CD4-positive, CD25-positive, alpha-beta regulatory T cell (primary cell): ENCODE results near the gene SPRR2A. TPM values are rescaled to one million over a fixed set of nuclear protein-coding genes. Genes with fewer than 3 reads are reported as not detected.
"Not testable (repeated sequence)": the region's sequence is repeated elsewhere in the genome, so short reads cannot be mapped to it uniquely, and the experiment has no call there.

Source experiments
- ATAC-seq, 2 donors: fragments of 150-1000 bp; cut with Tn5 transposase; one replicate each; pipeline ENCODE4 v1.10.0; 2021; ENCODE audit warnings: low read depth in 2 of 2, moderate number of reproducible peaks in 2 of 2, moderate library complexity in 1 of 2
- DNase-seq, 3 donors: peaks; one replicate each; pipeline versions ENCODE4 v3.0.0 to v3.0.0-alpha.2; 2012 to 2022; ENCODE audit warnings: mixed read lengths in 1 of 3
- H3K27ac ChIP-seq: one replicate; pipeline ENCODE4 v1.7.0; 2013; ENCODE audit warnings: mild to moderate bottlenecking, low read length; ENCODE audit not compliant: insufficient read depth, poor library complexity, severe bottlenecking
- H3K27me3 ChIP-seq: one replicate; pipeline ENCODE4 v1.7.0; 2013; ENCODE audit warnings: low read length; ENCODE audit not compliant: control insufficient read depth, insufficient read depth
- H3K36me3 ChIP-seq: one replicate; pipeline ENCODE4 v1.7.0; 2013; ENCODE audit warnings: mild to moderate bottlenecking, low read length, moderate library complexity; ENCODE audit not compliant: control insufficient read depth, insufficient read depth
- H3K4me1 ChIP-seq: 2 replicates; pipeline ENCODE4 v1.7.0; 2013; ENCODE audit warnings: mild to moderate bottlenecking, low read length; ENCODE audit not compliant: insufficient read depth, control insufficient read depth, poor library complexity, severe bottlenecking
- H3K4me3 ChIP-seq: one replicate; pipeline ENCODE4 v1.7.0; 2013; ENCODE audit warnings: low read depth, mild to moderate bottlenecking, low read length, moderate library complexity
- H3K9me3 ChIP-seq, 2 experiments: 1 replicate in 1 of 2; 2 replicates in 1 of 2; pipeline ENCODE4 v1.7.0; 2013; ENCODE audit warnings: low read length in 2 of 2, mild to moderate bottlenecking in 1 of 2, moderate library complexity in 1 of 2; ENCODE audit not compliant: control insufficient read depth in 2 of 2
- H3K27ac Mint-ChIP-seq, 3 donors: one replicate each; pipeline ENCODE4 v1.8.0; 2020 to 2022; ENCODE audit warnings: mild to moderate bottlenecking in 3 of 3, mixed read lengths in 3 of 3, moderate library complexity in 2 of 3
- H3K27me3 Mint-ChIP-seq: one replicate; pipeline ENCODE4 v1.8.0; 2022; ENCODE audit warnings: mild to moderate bottlenecking, mixed read lengths
- H3K36me3 Mint-ChIP-seq: one replicate; pipeline ENCODE4 v1.8.0; 2020; ENCODE audit warnings: mixed read lengths
- H3K4me1 Mint-ChIP-seq, 4 donors: one replicate each; pipeline ENCODE4 v1.8.0; 2020 to 2022; ENCODE audit warnings: mixed read lengths in 4 of 4, mild to moderate bottlenecking in 1 of 4
- H3K4me3 Mint-ChIP-seq, 4 donors: one replicate each; pipeline ENCODE4 v1.8.0; 2020 to 2022; ENCODE audit warnings: mild to moderate bottlenecking in 4 of 4, mixed read lengths in 4 of 4, moderate library complexity in 3 of 4
- H3K9me3 Mint-ChIP-seq, 7 donors: one replicate each; pipeline ENCODE4 v1.8.0; 2020 to 2022; ENCODE audit warnings: mixed read lengths in 7 of 7, mild to moderate bottlenecking in 3 of 7, moderate library complexity in 2 of 7
- polyA plus RNA-seq, 4 donors: library from polyadenylated mRNA; unstranded; fragments of 300-500 nt; fragmentation: Illumina TruSeq; gene quantifications; one replicate each; pipeline ENCODE4 v1.2.3, GENCODE V29; 2021
- total RNA-seq: library from RNA; stranded (reverse); gene quantifications from one replicate; pipeline ENCODE4 v1.2.3, GENCODE V29; 2022

Gene SPRR2A
- total and polyA plus RNA-seq, 5 donors from 2014 or later, result not detected

- Histone ChIP-seq H3K27me3 (peaks cover 1% of the 10 kb centered on the region), H3K27ac (no peak overlapping the region), H3K4me3 (no peak overlapping the region), H3K36me3 (no peaks in the 10 kb centered on the region), H3K9me3 (no peaks in the 10 kb centered on the region), H3K4me1 (no peaks in the 10 kb centered on the region)
- no peak overlapping the region for H3K27ac Mint-ChIP-seq
- H3K4me1 Mint-ChIP-seq, result no peaks in the 10 kb centered on the region
- peaks cover 0 to 6% (median 3%) of the 10 kb centered on the region in 7 donors for H3K9me3 Mint-ChIP-seq
- DNase-seq (no peak), ATAC-seq (no peak)
- peaks cover 20% of the 10 kb centered on the region for H3K27me3 Mint-ChIP-seq
- no peak overlapping the region for H3K4me3 Mint-ChIP-seq
- no peaks in the 10 kb centered on the region for H3K36me3 Mint-ChIP-seq
These were observed 32.9 kb downstream of the SPRR2A start for GRCh38 chr1:153024413-153024812.

GRCh38 chr1:153023109-153023508 lies 34.2 kb downstream of the SPRR2A start:
- no peaks in the 10 kb centered on the region for H3K36me3 Mint-ChIP-seq
- no peak overlapping the region for H3K4me3 Mint-ChIP-seq
- H3K4me1 Mint-ChIP-seq, result no peaks in the 10 kb centered on the region
- DNase-seq, result no peak
- no peak overlapping the region for H3K27ac Mint-ChIP-seq
- H3K9me3 Mint-ChIP-seq, result peaks cover 0 to 6% (median 0%) of the 10 kb centered on the region in 7 donors
- Histone ChIP-seq H3K4me1 (no peaks in the 10 kb centered on the region), H3K36me3 (no peaks in the 10 kb centered on the region), H3K4me3 (no peak overlapping the region), H3K9me3 (no peaks in the 10 kb centered on the region), H3K27ac (no peak overlapping the region), H3K27me3 (peaks cover 1% of the 10 kb centered on the region)
- ATAC-seq, result no peak
- H3K27me3 Mint-ChIP-seq, result peaks cover 17% of the 10 kb centered on the region

DNA sequence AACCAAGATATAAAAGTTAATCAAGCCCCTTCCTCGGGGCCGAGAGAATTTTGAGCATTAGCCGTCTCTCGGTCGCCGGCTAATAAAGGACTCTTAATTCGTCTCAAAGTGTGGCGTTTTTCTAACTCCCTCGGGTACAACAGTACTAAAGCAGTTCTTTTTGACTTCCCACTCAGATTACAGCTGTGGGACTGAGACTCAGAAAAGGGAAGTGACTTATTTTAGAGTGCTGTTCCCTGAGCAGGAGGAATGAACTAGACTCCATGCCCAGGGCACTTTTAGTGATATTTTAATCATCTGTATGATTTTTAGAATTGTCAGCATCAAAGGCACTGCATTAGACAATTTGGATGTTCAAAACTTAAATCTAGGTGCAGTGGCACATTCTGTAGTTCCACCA lies 35.0 kb downstream of the SPRR2A start:
- not testable (repeated sequence) for H3K27ac Mint-ChIP-seq, ATAC-seq, H3K9me3 ChIP-seq, H3K4me3 ChIP-seq, H3K27me3 ChIP-seq, H3K4me3 Mint-ChIP-seq, DNase-seq, H3K36me3 Mint-ChIP-seq, H3K36me3 ChIP-seq, H3K4me1 Mint-ChIP-seq, H3K27ac ChIP-seq, H3K4me1 ChIP-seq, H3K9me3 Mint-ChIP-seq
- H3K27me3 Mint-ChIP-seq, result peaks cover 15% of the 10 kb centered on the region

DNA sequence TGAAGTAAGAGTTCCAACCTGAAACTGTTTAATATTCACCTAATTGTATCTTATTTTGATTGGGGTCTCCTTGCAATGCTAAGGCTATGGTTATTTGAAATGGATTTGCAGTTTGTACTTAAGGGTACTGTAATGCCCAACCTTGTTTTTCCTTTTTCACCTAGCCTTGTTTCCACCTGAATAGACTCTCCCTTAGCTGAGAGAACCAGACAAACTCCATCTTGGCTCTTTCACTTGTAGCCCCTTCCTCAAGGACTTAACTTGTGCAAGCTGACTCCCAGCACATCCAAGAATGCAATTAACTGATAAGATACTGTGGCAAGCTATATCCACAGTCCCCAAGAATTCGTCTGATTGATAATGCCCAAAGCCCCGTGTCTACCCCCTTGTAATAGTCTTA lies 35.5 kb downstream of the SPRR2A start:
- not testable (repeated sequence) for H3K36me3 Mint-ChIP-seq, H3K4me1 Mint-ChIP-seq, H3K27ac Mint-ChIP-seq, ATAC-seq, H3K9me3 Mint-ChIP-seq, H3K27ac ChIP-seq, H3K27me3 ChIP-seq, H3K4me1 ChIP-seq, H3K9me3 ChIP-seq, H3K4me3 Mint-ChIP-seq, DNase-seq, H3K4me3 ChIP-seq, H3K36me3 ChIP-seq
- H3K27me3 Mint-ChIP-seq, result peaks cover 15% of the 10 kb centered on the region

- not testable (repeated sequence) for H3K9me3 Mint-ChIP-seq, H3K9me3 ChIP-seq, H3K4me3 Mint-ChIP-seq, H3K4me3 ChIP-seq, H3K4me1 ChIP-seq, H3K36me3 ChIP-seq, H3K27ac Mint-ChIP-seq, H3K27me3 ChIP-seq, H3K4me1 Mint-ChIP-seq, H3K36me3 Mint-ChIP-seq, ATAC-seq, H3K27ac ChIP-seq, DNase-seq
- H3K27me3 Mint-ChIP-seq, result peaks cover 20% of the 10 kb centered on the region
These were observed 46.0 kb downstream of the SPRR2A start for GRCh38 chr1:153011235-153011758.

Other genes starting within 250 kb of the SPRR2A start
- not detected for gene LCE1B, start 245.5 kb downstream of the SPRR2A start, total RNA-seq
- gene LCE1B, start 245.5 kb downstream of the SPRR2A start, polyA plus RNA-seq, result not detected
- gene LCE1A, start 230.0 kb downstream of the SPRR2A start, total RNA-seq, result not detected
- not detected for gene LCE1A, start 230.0 kb downstream of the SPRR2A start, polyA plus RNA-seq
- gene LCE6A, start 214.7 kb downstream of the SPRR2A start, total RNA-seq, result not detected
- not detected for gene LCE6A, start 214.7 kb downstream of the SPRR2A start, polyA plus RNA-seq
- not detected for gene LCE7A, start 197.5 kb downstream of the SPRR2A start, total RNA-seq
- gene LCE7A, start 197.5 kb downstream of the SPRR2A start, polyA plus RNA-seq, result not detected
- not detected for gene SMCP, start 179.2 kb downstream of the SPRR2A start, total RNA-seq
- gene SMCP, start 179.2 kb downstream of the SPRR2A start, polyA plus RNA-seq, result not detected
- gene IVL, start 149.0 kb downstream of the SPRR2A start, total RNA-seq, result not detected
- not detected for gene IVL, start 149.0 kb downstream of the SPRR2A start, polyA plus RNA-seq
- gene SPRR5, start 110.3 kb downstream of the SPRR2A start, total RNA-seq, result not detected
- not detected for gene SPRR5, start 110.3 kb downstream of the SPRR2A start, polyA plus RNA-seq
- not detected for gene SPRR4, start 86.9 kb downstream of the SPRR2A start, total RNA-seq
- not detected for gene SPRR4, start 86.9 kb downstream of the SPRR2A start, polyA plus RNA-seq
- not detected for gene SPRR1A, start 73.4 kb downstream of the SPRR2A start, total RNA-seq
- not detected for gene SPRR1A, start 73.4 kb downstream of the SPRR2A start, polyA plus RNA-seq
- gene SPRR3, start 55.8 kb downstream of the SPRR2A start, total RNA-seq, result not detected
- gene SPRR3, start 55.8 kb downstream of the SPRR2A start, polyA plus RNA-seq, result not detected
- gene SPRR1B, start 26.3 kb downstream of the SPRR2A start, total RNA-seq, result not detected
- gene SPRR1B, start 26.3 kb downstream of the SPRR2A start, polyA plus RNA-seq, result not detected
- gene SPRR2D, start 16.4 kb downstream of the SPRR2A start, total RNA-seq, result not detected
- gene SPRR2D, start 16.4 kb downstream of the SPRR2A start, polyA plus RNA-seq, result not detected
- not detected for gene SPRR2B, start 14.1 kb upstream of the SPRR2A start, total RNA-seq
- not detected for gene SPRR2B, start 14.1 kb upstream of the SPRR2A start, polyA plus RNA-seq
- gene SPRR2E, start 37.0 kb upstream of the SPRR2A start, total RNA-seq, result not detected
- gene SPRR2E, start 37.0 kb upstream of the SPRR2A start, polyA plus RNA-seq, result not detected
- gene SPRR2F, start 56.0 kb upstream of the SPRR2A start, total RNA-seq, result not detected
- gene SPRR2F, start 56.0 kb upstream of the SPRR2A start, polyA plus RNA-seq, result not detected
- not detected for gene SPRR2G, start 93.4 kb upstream of the SPRR2A start, total RNA-seq
- gene SPRR2G, start 93.4 kb upstream of the SPRR2A start, polyA plus RNA-seq, result not detected
- gene LELP1, start 145.9 kb upstream of the SPRR2A start, total RNA-seq, result not detected
- gene LELP1, start 145.9 kb upstream of the SPRR2A start, polyA plus RNA-seq, result not detected
- gene PRR9, start 160.1 kb upstream of the SPRR2A start, total RNA-seq, result not detected
- not detected for gene PRR9, start 160.1 kb upstream of the SPRR2A start, polyA plus RNA-seq
- gene LORICRIN, start 202.2 kb upstream of the SPRR2A start, total RNA-seq, result not detected
- gene LORICRIN, start 202.2 kb upstream of the SPRR2A start, polyA plus RNA-seq, result not detected